KOPT-K1 (cell line): ENCODE results near the gene ALPK1.
"Not testable (repeated sequence)": the region's sequence is repeated elsewhere in the genome, so short reads cannot be mapped to it uniquely, and the experiment has no call there.

Experiments
- H3K27ac ChIP-seq: fragments of 200-600 bp; sonication (generic); 2 replicates; pipeline ENCODE4 v1.5.1; 2016; ENCODE audit warnings: antibody characterized with exemption, mild to moderate bottlenecking, low read depth, low read length; ENCODE audit not compliant: poor library complexity, severe bottlenecking
- H3K36me3 ChIP-seq: fragments of 200-600 bp; sonication (generic); 2 replicates; pipeline ENCODE4 v1.5.1; 2017; ENCODE audit warnings: antibody characterized with exemption, mild to moderate bottlenecking, low read length, moderate library complexity; ENCODE audit not compliant: insufficient read depth
- H3K9me3 ChIP-seq: fragments of 200-600 bp; sonication (generic); 2 replicates; pipeline ENCODE4 v1.5.1; 2017; ENCODE audit warnings: antibody characterized with exemption, low read length, mild to moderate bottlenecking; ENCODE audit not compliant: insufficient read depth, poor library complexity, severe bottlenecking

The ALPK1 gene

GRCh38 chr4:112279025-112279881 is 17.9 kb upstream of the ALPK1 start:
- H3K36me3 ChIP-seq: peaks cover 58% of the 10 kb centered on the region
- no peak overlapping the region for H3K27ac ChIP-seq
- peaks cover 14% of the 10 kb centered on the region for H3K9me3 ChIP-seq

DNA sequence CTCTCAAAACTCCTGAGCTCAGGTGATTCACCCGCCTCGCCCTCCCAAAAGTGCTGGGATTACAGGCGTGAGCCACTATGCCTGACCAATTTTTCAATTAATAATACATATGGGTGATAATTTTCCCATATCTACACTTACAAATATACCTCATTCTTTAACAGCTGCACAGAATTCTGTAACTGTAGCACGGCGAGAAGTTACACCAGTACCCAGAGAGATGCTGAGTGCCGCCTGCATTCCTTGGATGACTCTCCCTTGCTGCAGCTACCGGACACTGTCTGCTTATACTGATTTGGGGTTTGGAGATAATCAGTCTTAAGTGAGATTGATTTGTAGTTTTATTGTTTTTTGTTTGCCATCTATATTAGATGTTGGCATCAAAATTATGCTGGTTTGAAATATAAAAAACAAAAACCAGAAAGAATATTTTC is 17.3 kb upstream of the ALPK1 start:
- Histone ChIP-seq H3K36me3 (peaks cover 54% of the 10 kb centered on the region), H3K9me3 (peaks cover 14% of the 10 kb centered on the region), H3K27ac (no peak overlapping the region)

- Histone ChIP-seq H3K36me3 (peaks cover 48% of the 10 kb centered on the region), H3K27ac (no peak overlapping the region), H3K9me3 (peaks cover 14% of the 10 kb centered on the region)
Measured at GRCh38 chr4:112280386-112281056, 16.6 kb upstream of the ALPK1 start.

DNA sequence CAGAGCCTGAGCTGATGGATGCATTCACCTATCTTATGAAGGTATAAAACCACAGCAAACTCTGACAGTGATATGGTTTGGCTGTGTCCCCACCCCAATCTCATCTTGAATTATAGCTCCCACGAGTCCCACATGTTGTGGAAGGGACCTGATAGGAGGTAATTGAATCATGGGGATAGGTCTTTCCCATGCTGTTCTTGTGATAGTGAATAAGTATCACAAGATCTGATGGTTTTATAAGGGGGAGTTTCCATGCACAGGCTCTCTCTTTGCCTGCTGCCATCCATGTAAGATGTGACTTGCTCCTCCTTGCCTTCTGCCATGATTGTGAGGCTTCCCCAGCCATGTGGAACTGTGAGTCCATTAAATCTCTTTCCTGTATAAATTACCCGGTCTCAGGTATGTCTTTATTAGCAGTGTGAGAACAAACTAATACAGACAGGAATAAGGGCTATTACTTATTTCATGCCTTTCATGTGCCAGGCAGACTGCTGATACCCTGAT is 15.2 kb upstream of the ALPK1 start:
- H3K27ac ChIP-seq: not testable (repeated sequence)
- H3K36me3 ChIP-seq: peaks cover 35% of the 10 kb centered on the region

DNA sequence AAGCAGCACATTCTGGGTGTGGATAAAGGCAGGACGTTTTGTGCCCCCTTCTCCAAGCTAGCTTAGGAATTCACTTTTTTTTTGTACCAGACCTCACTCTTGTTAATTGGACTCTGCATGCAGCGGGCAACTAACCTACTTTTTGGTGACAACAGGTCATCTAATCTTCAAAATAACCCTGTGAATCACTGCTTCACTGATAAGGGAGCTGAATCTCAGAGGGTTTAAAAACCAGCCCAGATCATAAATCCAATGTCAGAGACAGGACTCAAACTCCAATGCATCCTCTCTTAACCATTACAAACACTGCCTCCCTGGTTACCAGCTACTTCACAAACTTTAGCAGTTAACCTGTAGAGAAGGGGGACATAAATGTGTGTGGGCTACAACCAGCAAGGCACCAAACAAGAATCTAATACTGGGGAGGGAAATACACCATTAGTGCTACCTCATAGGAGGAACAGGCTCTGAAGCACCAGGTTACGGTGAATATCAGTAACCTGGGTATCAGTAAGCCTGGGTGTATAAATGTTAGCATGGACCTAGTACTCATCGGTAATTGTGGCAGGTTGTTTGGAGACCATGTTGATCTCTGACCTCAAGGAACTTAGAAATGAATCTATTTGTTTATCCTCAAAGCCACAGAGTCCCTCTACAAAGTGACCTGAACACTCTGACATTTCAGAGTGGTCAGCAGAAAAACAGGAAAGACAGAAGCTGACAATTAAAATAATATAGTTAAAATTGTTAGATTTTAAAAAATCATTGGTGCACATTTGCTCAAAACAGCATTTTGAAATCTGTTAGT is 14.1 kb upstream of the ALPK1 start:
- Histone ChIP-seq H3K9me3 (peaks cover 24% of the 10 kb centered on the region), H3K36me3 (peaks cover 23% of the 10 kb centered on the region), H3K27ac (no peak overlapping the region)

More for the DNA sequence above, 15.2 kb upstream of the ALPK1 start:
- peaks cover 21% of the 10 kb centered on the region for H3K9me3 ChIP-seq

DNA sequence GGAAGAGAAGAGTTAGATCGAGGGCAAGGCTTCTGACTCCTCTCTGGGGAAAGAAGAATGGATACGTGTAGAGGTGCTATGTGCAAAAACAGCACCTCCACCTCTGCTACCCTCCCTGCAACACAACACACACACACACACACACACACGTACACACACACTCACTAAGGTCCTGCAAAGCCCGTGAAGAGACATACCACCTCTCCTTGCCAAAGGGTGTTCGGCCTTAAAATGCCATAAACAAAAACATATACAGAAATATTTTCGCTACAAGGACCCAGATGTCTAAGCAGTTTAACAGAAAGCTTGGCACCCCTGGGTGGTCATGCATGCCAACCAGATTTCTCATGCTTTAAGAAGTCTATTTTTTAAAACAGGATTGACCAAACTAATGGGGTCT is 13.0 kb upstream of the ALPK1 start:
- Histone ChIP-seq H3K27ac (peak overlapping the region; percentile 88), H3K36me3 (peaks cover 20% of the 10 kb centered on the region), H3K9me3 (peaks cover 24% of the 10 kb centered on the region)

- Histone ChIP-seq H3K27ac (peak overlapping the region; percentile 88), H3K9me3 (peaks cover 24% of the 10 kb centered on the region), H3K36me3 (peaks cover 20% of the 10 kb centered on the region)
Measured at GRCh38 chr4:112284662-112285411, 12.3 kb upstream of the ALPK1 start.

DNA sequence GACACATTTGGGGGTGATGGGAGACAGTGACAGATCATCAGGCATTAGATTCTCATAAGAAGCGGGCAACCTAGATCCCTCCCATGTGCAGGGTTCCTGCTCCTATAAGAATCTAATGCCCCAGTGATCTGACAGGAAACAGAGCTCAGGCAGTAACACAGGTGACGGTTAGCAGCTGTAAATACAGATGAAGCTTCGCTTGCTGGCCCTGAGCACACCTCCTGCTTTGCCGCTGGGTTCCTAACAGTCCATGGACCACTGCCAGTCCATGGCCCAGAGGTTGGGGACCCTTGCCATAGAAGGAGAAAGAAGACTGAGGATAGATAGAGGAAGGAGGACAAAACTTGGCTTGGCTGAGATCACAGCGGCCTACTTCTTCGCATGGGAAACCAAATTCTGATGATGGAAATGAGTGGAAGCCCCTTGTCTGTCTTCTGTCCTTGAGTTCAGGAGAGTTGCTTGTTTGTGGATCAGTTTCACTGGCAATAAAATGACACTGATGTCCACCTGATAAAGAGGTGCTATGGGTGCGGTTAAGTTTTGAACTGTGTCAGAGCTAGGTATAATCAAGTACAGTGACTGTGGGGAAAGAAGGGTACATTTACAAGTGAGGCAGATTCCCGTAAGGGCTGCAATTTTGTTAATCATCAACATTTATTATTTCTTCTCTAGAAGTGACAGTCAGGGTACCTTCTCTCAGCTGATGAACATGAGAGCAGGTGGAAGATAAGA is 9.7 kb upstream of the ALPK1 start:
- Histone ChIP-seq H3K36me3 (peaks cover 7% of the 10 kb centered on the region), H3K27ac (peak overlapping the region; percentile 76), H3K9me3 (peaks cover 15% of the 10 kb centered on the region)

- Histone ChIP-seq H3K36me3 (no peaks in the 10 kb centered on the region), H3K9me3 (peaks cover 10% of the 10 kb centered on the region), H3K27ac (peak overlapping the region; percentile 76)
Measured at GRCh38 chr4:112288455-112288854, 8.7 kb upstream of the ALPK1 start.

DNA sequence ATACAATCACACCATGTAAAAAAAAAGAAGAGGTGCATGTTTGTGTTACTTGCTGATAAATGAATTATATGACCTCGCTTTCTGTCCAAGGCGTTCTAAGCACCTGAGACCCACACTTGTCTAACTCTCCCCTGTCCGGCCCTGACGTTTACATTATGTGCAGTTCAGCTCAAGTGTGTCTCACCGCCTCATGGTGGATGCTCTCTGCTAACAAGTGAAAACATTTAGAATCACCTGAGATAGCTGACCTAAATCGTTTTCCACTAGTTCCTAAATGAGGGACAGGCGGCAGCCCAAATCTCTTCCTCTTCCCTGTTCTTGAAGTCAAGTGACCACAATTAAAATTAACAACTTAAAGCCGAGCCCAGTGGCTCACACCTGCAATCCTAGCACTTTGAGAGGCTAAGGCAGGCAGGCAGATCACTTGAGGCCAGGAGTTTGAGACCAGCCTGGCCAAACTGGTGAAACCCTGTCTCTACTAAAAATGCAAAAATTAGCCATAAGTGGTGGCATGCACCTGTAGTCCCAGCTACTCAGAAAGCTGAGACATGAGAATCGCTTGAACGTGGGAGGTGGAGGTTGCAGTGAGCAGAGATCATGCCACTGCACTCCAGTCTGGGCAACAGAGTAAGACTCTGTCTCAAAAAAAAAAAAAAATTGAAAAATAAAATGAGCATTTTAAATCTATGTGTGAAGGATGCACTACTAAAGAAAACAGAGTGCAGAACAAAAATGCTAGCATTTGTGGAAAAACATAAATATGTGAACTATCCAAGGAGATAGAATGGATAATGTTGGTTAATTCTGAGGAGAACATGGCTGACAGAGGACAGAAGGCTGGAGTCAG is 7.5 kb upstream of the ALPK1 start:
- Histone ChIP-seq H3K27ac (peak overlapping the region; percentile 76), H3K36me3 (no peaks in the 10 kb centered on the region), H3K9me3 (peaks cover 10% of the 10 kb centered on the region)

DNA sequence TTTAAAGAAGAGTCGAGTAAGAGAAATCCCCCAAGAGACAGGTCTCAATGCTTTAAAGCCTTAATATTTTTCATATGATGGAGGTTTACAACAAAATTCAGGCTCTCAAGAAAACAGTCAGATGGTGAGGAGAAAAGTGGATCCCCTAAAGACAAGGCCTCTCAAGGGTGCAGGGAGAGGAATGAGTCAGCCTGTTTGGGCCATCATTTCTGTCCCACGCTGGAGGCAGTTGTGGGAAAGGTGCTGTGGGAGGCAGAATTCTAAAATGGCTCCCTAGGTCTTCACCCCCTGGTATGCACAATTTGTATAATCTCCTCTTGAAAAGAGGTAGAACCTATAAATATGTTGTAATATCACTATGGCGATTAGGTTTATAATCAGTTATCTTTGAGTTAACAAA is 6.8 kb upstream of the ALPK1 start:
- Histone ChIP-seq H3K27ac (no peak overlapping the region), H3K9me3 (peaks cover 10% of the 10 kb centered on the region), H3K36me3 (no peaks in the 10 kb centered on the region)

DNA sequence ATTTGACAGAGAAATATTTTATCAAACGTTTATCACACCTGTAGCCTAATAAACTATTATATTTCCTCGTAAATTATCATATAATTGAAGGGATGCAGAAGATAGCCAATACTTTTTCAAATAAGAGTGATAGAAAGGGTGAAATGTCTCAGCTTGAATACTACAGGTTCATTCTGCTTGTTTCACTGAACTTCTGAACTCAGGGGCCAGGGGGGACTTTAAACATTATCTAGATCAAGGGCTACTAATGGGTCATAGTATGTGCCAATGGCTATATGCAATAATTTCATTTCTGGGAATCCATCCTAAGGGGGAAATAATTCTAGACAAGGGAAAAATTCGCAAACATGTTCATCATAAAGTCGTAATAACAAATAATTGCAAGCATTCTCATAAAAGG is 2.6 kb downstream of the ALPK1 start:
- H3K27ac ChIP-seq: no peak overlapping the region
- no peaks in the 10 kb centered on the region for H3K9me3 ChIP-seq
- H3K36me3 ChIP-seq: no peaks in the 10 kb centered on the region
